Measurements from ENCODE around the gene VAT1L. TPM values are rescaled to one million over a fixed set of nuclear protein-coding genes. Genes with fewer than 3 reads are reported as not detected.

The VAT1L gene
- total and polyA plus RNA-seq, 10 of the 15 experiments (the other 5 are each of a cell fraction or from before 2014, with no cell fraction given) = 0.06 to 0.18 (median 0.10) TPM; not detected in 5

DNA sequence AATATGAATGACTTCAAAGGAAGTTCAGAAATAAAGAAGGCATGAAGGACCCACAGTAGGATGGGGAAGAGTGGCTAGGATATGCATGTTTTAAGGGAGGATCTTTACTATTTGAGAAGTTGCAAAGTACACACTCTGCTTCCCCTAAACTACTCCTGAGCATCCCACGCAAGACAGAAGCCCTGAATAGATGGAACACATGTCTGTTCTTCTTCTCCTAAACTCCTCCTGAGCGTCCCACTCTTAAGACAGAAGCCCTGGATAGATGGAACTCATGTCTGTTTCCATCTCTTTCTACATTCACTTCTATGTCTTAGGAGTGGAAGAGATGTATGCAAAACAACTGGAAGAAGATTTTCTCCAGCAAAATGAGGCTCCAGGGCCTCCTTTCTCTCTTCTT, 88.4 kb downstream of the VAT1L start (continued):
- TF ChIP-seq USF1 (IDR thresholded peaks at IDR 0.05; ENCODE audit: borderline replicate concordance, extremely low read length, insufficient read depth, low read depth, low read length) (no peak), TBL1XR1 (IDR thresholded peaks at IDR 0.05; ENCODE audit: low read depth, low read length) (no peak), TCF12 (IDR thresholded peaks at IDR 0.05; ENCODE audit: low read depth, low read length) (no peak)

DNA sequence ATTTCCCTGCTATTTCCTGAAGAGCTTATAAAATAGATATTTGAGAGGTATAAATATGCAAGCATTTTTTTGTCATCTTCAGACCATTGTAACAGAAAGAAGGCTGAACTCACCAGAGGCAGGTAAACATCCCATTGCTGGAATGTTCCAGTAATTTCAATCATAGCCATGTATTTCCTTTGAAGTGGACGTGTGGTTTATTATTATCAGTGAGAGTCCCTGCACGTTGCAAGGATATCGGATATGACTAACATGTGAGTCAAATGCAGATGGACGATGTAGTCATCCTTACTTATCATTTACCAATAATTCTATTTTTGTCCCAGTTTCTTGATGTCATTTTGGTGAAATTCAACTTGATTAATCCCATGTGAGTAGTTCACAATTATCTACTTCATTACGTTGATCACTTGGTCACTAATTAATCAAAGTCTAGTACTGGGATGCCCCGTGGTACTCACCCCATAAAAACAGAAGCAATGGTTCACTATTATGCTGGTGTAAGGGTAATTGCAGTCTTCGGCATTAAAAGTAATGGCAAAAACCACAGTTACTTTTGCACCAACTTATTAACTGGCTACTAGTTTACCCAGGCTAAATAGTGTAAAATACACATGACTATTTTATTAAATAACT, 89.5 kb downstream of the VAT1L start:
- DNase-seq (ENCODE audit: low read depth, low spot score) (no peak), FAIRE-seq (no peak), ATAC-seq (no peak)
- Histone ChIP-seq H3K27ac (ENCODE audit: control insufficient read depth, insufficient read depth) (no peak overlapping the region), H3K4me3 (no peak overlapping the region), H4K20me1 (ENCODE audit: control insufficient read depth, insufficient read depth) (no peaks in the 10 kb centered on the region), H3K79me2 (ENCODE audit: control insufficient read depth, insufficient read depth, low read length) (no peaks in the 10 kb centered on the region), H3K9ac (ENCODE audit: control insufficient read depth, insufficient read depth, low read length) (no peak overlapping the region), H2AFZ (ENCODE audit: control insufficient read depth, low read depth, low read length) (no peak overlapping the region), H3K4me1 (ENCODE audit: control insufficient read depth, insufficient read depth, low read length) (no peaks in the 10 kb centered on the region), H3K9me3 (replicated peaks; ENCODE audit: control insufficient read depth, insufficient read depth, low read length) (no peaks in the 10 kb centered on the region; the same call in 2 of the 3 replicates), H3K36me3 (ENCODE audit: control insufficient read depth in 2 of 2, insufficient read depth in 2 of 2, low read length in 1 of 2) (no peaks in the 10 kb centered on the region), H3K4me2 (ENCODE audit: control insufficient read depth, insufficient read depth) (no peak overlapping the region), H3K27me3 (replicated peaks in 1 of 2; ENCODE audit: control insufficient read depth in 2 of 2, insufficient read depth in 2 of 2, low read length in 1 of 2) (no peaks in the 10 kb centered on the region)
- ChIA-PET SMC1A (ENCODE audit: uncharacterized antibody, unreplicated experiment) (no interaction called here), CTCF (interaction anchor here (0.6 kb wide), 1 partner anchor 125 kb away, joined by 4 read pairs; no protein-coding TSS in a partner anchor), RAD21 (ENCODE audit: unreplicated experiment) (no interaction called here), POLR2A (no interaction called here)
- no TSS peak for BruUV-seq (replicated peaks)
- intact Hi-C loops (cut with micrococcal nuclease; ENCODE audit: unreplicated experiment) (no loop called here), in situ Hi-C loops (cut with MboI) (no loop called here)
- under 1% methylated on average over 7 of the region's 7 CpGs for WGBS (ENCODE audit: insufficient coverage, insufficient replicate concordance, low lambda C conversion rate, missing lambda C conversion rate)
- TF ChIP-seq CREB1 (IDR thresholded peaks at IDR 0.05; ENCODE audit: low read depth) = no peak
- no peak for TF ChIP-seq TAF1 (IDR thresholded peaks at IDR 0.05; ENCODE audit: borderline replicate concordance, low read depth, low read length)
- TF ChIP-seq, protein P1, sequence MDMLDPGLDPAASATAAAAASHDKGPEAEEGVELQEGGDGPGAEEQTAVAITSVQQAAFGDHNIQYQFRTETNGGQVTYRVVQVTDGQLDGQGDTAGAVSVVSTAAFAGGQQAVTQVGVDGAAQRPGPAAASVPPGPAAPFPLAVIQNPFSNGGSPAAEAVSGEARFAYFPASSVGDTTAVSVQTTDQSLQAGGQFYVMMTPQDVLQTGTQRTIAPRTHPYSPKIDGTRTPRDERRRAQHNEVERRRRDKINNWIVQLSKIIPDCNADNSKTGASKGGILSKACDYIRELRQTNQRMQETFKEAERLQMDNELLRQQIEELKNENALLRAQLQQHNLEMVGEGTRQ (IDR thresholded peaks at IDR 0.05; ENCODE audit: borderline replicate concordance, low read depth, low read length) = no peak
- TF ChIP-seq, protein P2, sequence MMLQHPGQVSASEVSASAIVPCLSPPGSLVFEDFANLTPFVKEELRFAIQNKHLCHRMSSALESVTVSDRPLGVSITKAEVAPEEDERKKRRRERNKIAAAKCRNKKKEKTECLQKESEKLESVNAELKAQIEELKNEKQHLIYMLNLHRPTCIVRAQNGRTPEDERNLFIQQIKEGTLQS (IDR thresholded peaks at IDR 0.05; ENCODE audit: borderline replicate concordance, extremely low read depth, low read depth, low read length) = no peak
- no peak for TF ChIP-seq ESRRA (IDR thresholded peaks at IDR 0.05; ENCODE audit: low read length)
- TF ChIP-seq NFXL1 (IDR thresholded peaks at IDR 0.05; ENCODE audit: borderline replicate concordance) = no peak
- no peak for TF ChIP-seq NR2C1 (IDR thresholded peaks at IDR 0.05)
- TF ChIP-seq RELB (IDR thresholded peaks at IDR 0.05; ENCODE audit: low read depth) = no peak
- TF ChIP-seq, protein P3, sequence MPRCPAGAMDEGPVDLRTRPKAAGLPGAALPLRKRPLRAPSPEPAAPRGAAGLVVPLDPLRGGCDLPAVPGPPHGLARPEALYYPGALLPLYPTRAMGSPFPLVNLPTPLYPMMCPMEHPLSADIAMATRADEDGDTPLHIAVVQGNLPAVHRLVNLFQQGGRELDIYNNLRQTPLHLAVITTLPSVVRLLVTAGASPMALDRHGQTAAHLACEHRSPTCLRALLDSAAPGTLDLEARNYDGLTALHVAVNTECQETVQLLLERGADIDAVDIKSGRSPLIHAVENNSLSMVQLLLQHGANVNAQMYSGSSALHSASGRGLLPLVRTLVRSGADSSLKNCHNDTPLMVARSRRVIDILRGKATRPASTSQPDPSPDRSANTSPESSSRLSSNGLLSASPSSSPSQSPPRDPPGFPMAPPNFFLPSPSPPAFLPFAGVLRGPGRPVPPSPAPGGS (IDR thresholded peaks at IDR 0.05; ENCODE audit: borderline replicate concordance, insufficient read depth, low read depth, low read length, poor library complexity, severe bottlenecking) = no peak
- no peak for TF ChIP-seq CBX5 (IDR thresholded peaks at IDR 0.05; ENCODE audit: low read depth)
- TF ChIP-seq ZNF207 (IDR thresholded peaks at IDR 0.05; ENCODE audit: borderline replicate concordance) = no peak
